SH-SY5Y (cell line): ENCODE data around the gene LARGE1.

Source experiments
- GATA2 ChIP-seq: IDR thresholded peaks from 2 replicates; pipeline ENCODE4 v1.6.1; 2011; ENCODE audit warnings: mild to moderate bottlenecking, low read depth, low read length
- GATA3 ChIP-seq: IDR thresholded peaks from 2 replicates; pipeline ENCODE4 v1.6.1; 2011; ENCODE audit warnings: low read depth, mild to moderate bottlenecking, low read length, moderate library complexity

- TF ChIP-seq GATA2 (no peak), GATA3 (no peak)
These were observed 61.0 kb downstream of the LARGE1 start for GRCh38 chr22:33859311-33859710.
